B cell (primary cell): ENCODE results near the gene ANKS1B. TPM values are rescaled to one million over a fixed set of nuclear protein-coding genes. Genes with fewer than 3 reads are reported as not detected.

Experiments used
- ATAC-seq: fragments of 200-7000 bp; cut with Tn5 transposase; one replicate; pipeline ENCODE4 v1.10.0; 2021; ENCODE audit warnings: low read depth, mild to moderate bottlenecking, moderate number of reproducible peaks, moderate library complexity
- CTCF ChIA-PET: fragments of 350-600 bp; sonication (Branson Sonifier 250); formaldehyde crosslinking; loops from one replicate; lab custom pipeline; 2021; ENCODE audit warnings: antibody characterized with exemption, inconsistent platforms; lab: Charles Lee
- POLR2A ChIA-PET: fragments of 350-600 bp; sonication (Branson Sonifier 250); formaldehyde crosslinking; loops from one replicate; lab custom pipeline; 2021; ENCODE audit warnings: antibody characterized with exemption; lab: Charles Lee
- DNase-seq: peaks from one replicate; pipeline ENCODE4 v3.0.0; 2013
- H2AFZ ChIP-seq: 2 replicates; pipeline ENCODE4 v1.6.1; 2012; ENCODE audit warnings: mild to moderate bottlenecking, low read depth, low read length; ENCODE audit not compliant: insufficient read depth, poor library complexity, severe bottlenecking
- H3K27ac ChIP-seq, 2 donors: 1 replicate in 1 of 2; 2 replicates in 1 of 2; pipeline ENCODE4 v1.5.1; 2012 to 2013; ENCODE audit warnings: low read length in 2 of 2, mild to moderate bottlenecking in 2 of 2, moderate library complexity in 1 of 2
- H3K27me3 ChIP-seq, 4 experiments: fragments of 200-600 bp in 1 of 4; sonication (generic) in 1 of 4; replicated peaks in 1 of 4; 1 replicate in 2 of 4; 2 replicates in 2 of 4; pipeline versions ENCODE4 v1.6.1 to v1.7.0; 2013 to 2016; ENCODE audit warnings: low read length in 3 of 4, mild to moderate bottlenecking in 2 of 4, mixed read lengths in 1 of 4, moderate library complexity in 1 of 4; ENCODE audit not compliant: insufficient read depth in 4 of 4, control insufficient read depth in 3 of 4; ENCODE audit errors: control extremely low read depth in 1 of 4
- H3K36me3 ChIP-seq, 2 experiments: replicated peaks in 1 of 2; 1 replicate in 1 of 2; 2 replicates in 1 of 2; pipeline versions ENCODE4 v1.6.1 to v1.7.1; 2013; ENCODE audit warnings: low read length in 1 of 2; ENCODE audit not compliant: insufficient read depth in 2 of 2, control insufficient read depth in 1 of 2; ENCODE audit errors: control extremely low read depth in 1 of 2, extremely low read depth in 1 of 2
- H3K4me1 ChIP-seq, 2 donors: fragments of 200-600 bp in 1 of 2; sonication (generic) in 1 of 2; 1 replicate in 1 of 2; 2 replicates in 1 of 2; pipeline versions ENCODE4 v1.5.1 to v1.6.1; 2013 to 2017; ENCODE audit warnings: low read length in 2 of 2; ENCODE audit not compliant: control insufficient read depth in 2 of 2, insufficient read depth in 2 of 2
- H3K4me2 ChIP-seq: replicated peaks from 2 replicates; pipeline ENCODE3; 2012; ENCODE audit warnings: mild to moderate bottlenecking, low read depth, low read length; ENCODE audit not compliant: poor library complexity, severe bottlenecking
- H3K4me3 ChIP-seq, 5 experiments: fragments of 200-600 bp in 1 of 5; sonication (generic) in 1 of 5; 1 replicate in 3 of 5; 2 replicates in 2 of 5; pipeline versions ENCODE4 v1.5.1 to v1.7.0; 2011 to 2016; ENCODE audit warnings: low read length in 4 of 5, mild to moderate bottlenecking in 4 of 5, low read depth in 2 of 5, control low read depth in 1 of 5, moderate library complexity in 1 of 5; ENCODE audit not compliant: insufficient read depth in 1 of 5; ENCODE audit errors: control extremely low read depth in 1 of 5, extremely low read depth in 1 of 5
- H3K79me2 ChIP-seq: fragments of 200-600 bp; sonication (generic); one replicate; pipeline ENCODE4 v1.6.0; 2016; ENCODE audit warnings: low read length; ENCODE audit not compliant: control insufficient read depth, insufficient read depth
- H3K9ac ChIP-seq: fragments of 200-600 bp; sonication (generic); 2 replicates; pipeline ENCODE4 v1.6.1; 2017; ENCODE audit warnings: mild to moderate bottlenecking, low read length, moderate library complexity
- H3K9me3 ChIP-seq, 3 donors: one replicate each; pipeline versions ENCODE4 v1.6.1 to v1.7.1; 2013; ENCODE audit warnings: low read length in 2 of 3; ENCODE audit not compliant: control insufficient read depth in 2 of 3, insufficient read depth in 1 of 3; ENCODE audit errors: control extremely low read depth in 1 of 3
- H4K20me1 ChIP-seq: 2 replicates; pipeline ENCODE4 v1.6.0; 2012; ENCODE audit warnings: mild to moderate bottlenecking, low read length; ENCODE audit not compliant: insufficient read depth, control insufficient read depth, poor library complexity, severe bottlenecking
- H3K27ac Mint-ChIP-seq: one replicate; pipeline ENCODE4 v1.8.0; 2021; ENCODE audit warnings: mixed read lengths
- H3K27me3 Mint-ChIP-seq: one replicate; pipeline ENCODE4 v1.8.0; 2021; ENCODE audit warnings: mixed read lengths
- H3K4me1 Mint-ChIP-seq: one replicate; pipeline ENCODE4 v1.8.0; 2021; ENCODE audit warnings: mixed read lengths
- H3K4me3 Mint-ChIP-seq: one replicate; pipeline ENCODE4 v1.8.0; 2021; ENCODE audit warnings: mixed read lengths
- H3K9me3 Mint-ChIP-seq: one replicate; pipeline ENCODE4 v1.8.0; 2022; ENCODE audit warnings: mixed read lengths; ENCODE audit not compliant: insufficient read depth
- CTCF ChIP-seq: fragments of 200-600 bp; IDR thresholded peaks from one replicate; pipeline ENCODE4 v1.8.0; 2022; ENCODE audit warnings: antibody characterized with exemption, mild to moderate bottlenecking
- EZH2 ChIP-seq: IDR thresholded peaks from 2 replicates; pipeline ENCODE4 v1.6.1; 2012; ENCODE audit warnings: borderline replicate concordance, low read depth, mild to moderate bottlenecking, moderate library complexity, low read length; ENCODE audit not compliant: insufficient read depth, poor library complexity, severe bottlenecking
- WGBS: methylation state at CpG from one replicate; pipeline ENCODE4 v1.1.5; 2013; ENCODE audit warnings: missing lambda C conversion rate; ENCODE audit not compliant: insufficient coverage; 5-methylcytosine and 5-hydroxymethylcytosine counted together
- intact Hi-C: fragments of 100-400 bp; cut with micrococcal nuclease; formaldehyde crosslinking; loops from one replicate; pipeline ENCODE4 v1.10.0; 2022
- polyA plus RNA-seq: library from polyadenylated mRNA; depleted of rRNA; stranded (reverse); fragments of >200 nt; gene quantifications from 2 replicates; pipeline ENCODE4 v1.2.3, GENCODE V29; 2012
- total RNA-seq, 2 donors: library from RNA; stranded (reverse); fragments of 120-200 nt in 1 of 2; gene quantifications; 1 replicate in 1 of 2; 2 replicates in 1 of 2; pipeline versions ENCODE4 v1.2.3 to v1.2.4, GENCODE V29; 2013 to 2022

ANKS1B gene
- total and polyA plus RNA-seq, 2 donors (not counting 1 experiment from before 2014, with no cell fraction given): not detected

- Histone ChIP-seq H3K36me3 (no peaks in the 10 kb centered on the region), H4K20me1 (no peaks in the 10 kb centered on the region), H3K9ac (no peak overlapping the region), H3K27me3 (no peaks in the 10 kb centered on the region), H3K27ac (no peak overlapping the region), H3K4me1 (no peaks in the 10 kb centered on the region), H2AFZ (no peak overlapping the region), H3K4me3 (no peak overlapping the region), H3K4me2 (no peak overlapping the region), H3K79me2 (no peaks in the 10 kb centered on the region), H3K9me3 (no peaks in the 10 kb centered on the region)
- Mint-ChIP-seq H3K27me3 (no peaks in the 10 kb centered on the region), H3K9me3 (no peaks in the 10 kb centered on the region), H3K4me3 (no peak overlapping the region), H3K4me1 (no peaks in the 10 kb centered on the region), H3K27ac (no peak overlapping the region)
- ChIA-PET POLR2A (no interaction called here), CTCF (no interaction called here)
- no CpG with 5 or more reads among the region's 4 CpGs for WGBS
- intact Hi-C loops: no loop called here
- ATAC-seq (no peak), DNase-seq (no peak)
- TF ChIP-seq EZH2 (no peak), CTCF (no peak)
These were observed 724.2 kb downstream of the ANKS1B start for GRCh38 chr12:99260456-99260996.

- H3K4me1 Mint-ChIP-seq: no peaks in the 10 kb centered on the region
- CTCF ChIA-PET: no interaction called here
- no peaks in the 10 kb centered on the region for H3K4me1 ChIP-seq
These were observed 725.4 kb downstream of the ANKS1B start for GRCh38 chr12:99259040-99259934.

More at GRCh38 chr12:99259040-99259934, 725.4 kb downstream of the ANKS1B start:
- H3K4me3 Mint-ChIP-seq: no peak overlapping the region
- ATAC-seq: no peak
- WGBS: 89% methylated on average over 3 of the region's 12 CpGs
- TF ChIP-seq CTCF (no peak), EZH2 (no peak)
- no peaks in the 10 kb centered on the region for H3K36me3 ChIP-seq
- no peak overlapping the region for H3K27ac Mint-ChIP-seq
- H3K27me3 ChIP-seq: no peaks in the 10 kb centered on the region
- no peak overlapping the region for H2AFZ ChIP-seq
- DNase-seq: no peak
- no peaks in the 10 kb centered on the region for H3K9me3 ChIP-seq
- POLR2A ChIA-PET: no interaction called here
- H3K27me3 Mint-ChIP-seq: no peaks in the 10 kb centered on the region
- H3K4me2 ChIP-seq: no peak overlapping the region
- H3K79me2 ChIP-seq: no peaks in the 10 kb centered on the region
- no peaks in the 10 kb centered on the region for H4K20me1 ChIP-seq
- H3K9ac ChIP-seq: no peak overlapping the region
- intact Hi-C loops: no loop called here
- H3K27ac ChIP-seq: no peak overlapping the region
- no peaks in the 10 kb centered on the region for H3K9me3 Mint-ChIP-seq
- no peak overlapping the region for H3K4me3 ChIP-seq
